H1 (cell line): ENCODE results near the gene ZNF212. TPM values are rescaled to one million over a fixed set of nuclear protein-coding genes. Genes with fewer than 3 reads are reported as not detected.

ENCODE experiments used
- CTCF ChIA-PET: fragments of 300-600 bp; sonication (Branson Sonifier 250); formaldehyde crosslinking; loops from one replicate; lab custom pipeline; 2021; ENCODE audit not compliant: partially characterized antibody; lab: Charles Lee
- POLR2A ChIA-PET: fragments of 300-600 bp; sonication (Branson Sonifier 250); formaldehyde crosslinking; loops from one replicate; lab custom pipeline; 2021; ENCODE audit warnings: inconsistent platforms; ENCODE audit not compliant: partially characterized antibody; lab: Charles Lee
- DNase-seq, 2 experiments: peaks; one replicate each; pipeline versions ENCODE4 v3.0.0 to v3.0.0-alpha.2; 2010 to 2022; ENCODE audit warnings: low spot score in 2 of 2, low read depth in 1 of 2, mixed read lengths in 1 of 2
- FAIRE-seq: peaks from 2 replicates; lab custom pipeline; 2011; peaks lifted over from hg19 to GRCh38; lab: Jason Lieb, UNC
- H2AFZ ChIP-seq: 2 replicates; pipeline ENCODE4 v1.8.1; 2012; ENCODE audit warnings: low read length, inconsistent platforms
- H2AK5ac ChIP-seq: 2 replicates; pipeline ENCODE4 v1.6.1; 2013; ENCODE audit warnings: low read depth, low read length
- H2BK120ac ChIP-seq: replicated peaks from 2 replicates; pipeline ENCODE3; 2013; ENCODE audit warnings: low read depth, low read length, inconsistent platforms
- H2BK12ac ChIP-seq: 2 replicates; pipeline ENCODE4 v1.6.1; 2013; ENCODE audit warnings: low read depth, low read length
- H2BK15ac ChIP-seq: 2 replicates; pipeline ENCODE4 v1.6.1; 2013; ENCODE audit warnings: low read length
- H2BK20ac ChIP-seq: 2 replicates; pipeline ENCODE4 v1.6.1; 2013; ENCODE audit warnings: low read length
- H2BK5ac ChIP-seq: 2 replicates; pipeline ENCODE4 v1.6.1; 2013; ENCODE audit warnings: low read depth, low read length
- H3K14ac ChIP-seq: 2 replicates; pipeline ENCODE4 v1.6.1; 2013; ENCODE audit warnings: inconsistent platforms; ENCODE audit not compliant: insufficient read length
- H3K18ac ChIP-seq: 2 replicates; pipeline ENCODE4 v1.6.1; 2013; ENCODE audit warnings: low read length; ENCODE audit errors: extremely low read depth
- H3K23ac ChIP-seq: 2 replicates; pipeline ENCODE4 v1.6.1; 2013; ENCODE audit warnings: inconsistent platforms; ENCODE audit not compliant: insufficient read length
- H3K23me2 ChIP-seq: 2 replicates; pipeline ENCODE4 v1.6.1; 2013; ENCODE audit warnings: low read depth, low read length
- H3K27ac ChIP-seq: 2 replicates; pipeline ENCODE4 v1.6.1; 2011; ENCODE audit warnings: low read depth, low read length, inconsistent platforms
- H3K27me3 ChIP-seq, 4 experiments: replicated peaks in 1 of 4; 1 replicate in 1 of 4; 2 replicates in 3 of 4; pipeline versions ENCODE4 v1.6.1 to v1.8.1; 2011 to 2013; ENCODE audit warnings: low read length in 3 of 4, mild to moderate bottlenecking in 3 of 4, inconsistent platforms in 2 of 4, mixed read lengths in 2 of 4, moderate library complexity in 1 of 4; ENCODE audit not compliant: control insufficient read depth in 3 of 4, insufficient read depth in 3 of 4; ENCODE audit errors: extremely low read depth in 1 of 4
- H3K36me3 ChIP-seq, 4 experiments: 2 replicates each; pipeline versions ENCODE4 v1.6.1 to v1.8.1; 2011 to 2013; ENCODE audit warnings: mild to moderate bottlenecking in 4 of 4, low read length in 3 of 4, moderate library complexity in 2 of 4, control low read depth in 1 of 4, inconsistent platforms in 1 of 4; ENCODE audit not compliant: insufficient read depth in 4 of 4, control insufficient read depth in 2 of 4
- H3K4ac ChIP-seq: replicated peaks from 2 replicates; pipeline ENCODE3; 2013; ENCODE audit warnings: low read length, low read depth, mixed read lengths, inconsistent platforms; ENCODE audit not compliant: insufficient read length
- H3K4me1 ChIP-seq, 4 experiments: replicated peaks in 1 of 4; 1 replicate in 1 of 4; 2 replicates in 3 of 4; pipeline versions ENCODE4 v1.6.1 to v1.8.1; 2011 to 2013; ENCODE audit warnings: low read length in 3 of 4, inconsistent platforms in 2 of 4, mixed read lengths in 1 of 4; ENCODE audit not compliant: insufficient read depth in 4 of 4, control insufficient read depth in 3 of 4
- H3K4me2 ChIP-seq, 2 experiments: 2 replicates each; pipeline versions ENCODE4 v1.6.1 to v1.8.1; 2011 to 2013; ENCODE audit warnings: low read depth in 2 of 2, low read length in 2 of 2, control low read depth in 1 of 2, inconsistent platforms in 1 of 2, mild to moderate bottlenecking in 1 of 2; ENCODE audit not compliant: insufficient read depth in 1 of 2
- H3K4me3 ChIP-seq, 4 experiments: fragments of 200-600, 300-600 bp in 1 of 4; sonication (generic), shearing (Covaris generic), sonication (Bioruptor Twin) in 1 of 4; 2 replicates each; pipeline versions ENCODE4 v1.5.1 to v1.8.1; 2011 to 2016; ENCODE audit warnings: low read length in 4 of 4, low read depth in 3 of 4, control low read depth in 2 of 4, inconsistent platforms in 2 of 4, mild to moderate bottlenecking in 2 of 4, mixed read lengths in 1 of 4, moderate library complexity in 1 of 4; ENCODE audit not compliant: insufficient read depth in 2 of 4; ENCODE audit errors: extremely low read depth in 1 of 4
- H3K56ac ChIP-seq: replicated peaks from 2 replicates; pipeline ENCODE3; 2013; ENCODE audit warnings: low read depth, mild to moderate bottlenecking, mixed read lengths, low read length, inconsistent platforms; ENCODE audit not compliant: insufficient read length
- H3K79me1 ChIP-seq: 2 replicates; pipeline ENCODE4 v1.6.1; 2013; ENCODE audit warnings: low read depth, low read length, control low read depth
- H3K79me2 ChIP-seq, 2 experiments: 2 replicates each; pipeline versions ENCODE4 v1.6.1 to v1.8.1; 2012 to 2013; ENCODE audit warnings: low read length in 2 of 2, mild to moderate bottlenecking in 2 of 2, inconsistent platforms in 1 of 2; ENCODE audit not compliant: insufficient read depth in 2 of 2, control insufficient read depth in 1 of 2
- H3K9ac ChIP-seq, 4 experiments: replicated peaks in 1 of 4; 1 replicate in 1 of 4; 2 replicates in 3 of 4; pipeline versions ENCODE4 v1.6.1 to v1.8.1; 2011 to 2013; ENCODE audit warnings: low read depth in 3 of 4, low read length in 3 of 4, control low read depth in 2 of 4, mild to moderate bottlenecking in 2 of 4, moderate library complexity in 2 of 4, inconsistent platforms in 1 of 4; ENCODE audit errors: extremely low read depth in 1 of 4
- H3K9me3 ChIP-seq, 2 experiments: 2 replicates each; pipeline versions ENCODE4 v1.6.1 to v1.8.1; 2012 to 2013; ENCODE audit warnings: mild to moderate bottlenecking in 2 of 2, moderate library complexity in 2 of 2, control low read depth in 1 of 2, inconsistent platforms in 1 of 2, low read depth in 1 of 2, low read length in 1 of 2, mixed read lengths in 1 of 2; ENCODE audit not compliant: insufficient read depth in 2 of 2
- H4K20me1 ChIP-seq, 2 experiments: replicated peaks in 1 of 2; 2 replicates each; pipeline versions ENCODE3 to v1.8.1; 2011 to 2013; ENCODE audit warnings: inconsistent platforms in 2 of 2, low read length in 2 of 2, mild to moderate bottlenecking in 1 of 2; ENCODE audit not compliant: insufficient read depth in 2 of 2, control insufficient read depth in 1 of 2
- H4K5ac ChIP-seq: 2 replicates; pipeline ENCODE4 v1.6.1; 2013; ENCODE audit warnings: low read length, low read depth, mixed read lengths, inconsistent platforms; ENCODE audit not compliant: insufficient read length
- H4K8ac ChIP-seq: 2 replicates; pipeline ENCODE4 v1.8.0; 2013; ENCODE audit warnings: mild to moderate bottlenecking, moderate library complexity, low read length, inconsistent platforms; ENCODE audit not compliant: insufficient read depth; ENCODE audit errors: extremely low read depth
- H4K91ac ChIP-seq: replicated peaks from 2 replicates; pipeline ENCODE3; 2013; ENCODE audit warnings: low read length, mixed read lengths, inconsistent platforms; ENCODE audit not compliant: insufficient read length
- BACH1 ChIP-seq: IDR thresholded peaks from 2 replicates; pipeline ENCODE4 v1.6.1; 2012; ENCODE audit warnings: low read length, improper control_type of control experiment
- BRCA1 ChIP-seq: IDR thresholded peaks from 2 replicates; pipeline ENCODE4 v1.6.1; 2012; ENCODE audit warnings: low read depth, low read length, improper control_type of control experiment
- CBX5 ChIP-seq: fragments of 300-800, 300-1000 bp; sonication (generic); IDR thresholded peaks from 2 replicates; pipeline ENCODE4 v1.7.1; 2016; ENCODE audit warnings: antibody characterized with exemption, low read length, low read depth
- CHD2 ChIP-seq: IDR thresholded peaks from 2 replicates; pipeline ENCODE4 v1.6.1; 2012; ENCODE audit warnings: low read length, improper control_type of control experiment
- JUN ChIP-seq: IDR thresholded peaks from 2 replicates; pipeline ENCODE4 v1.6.1; 2011; ENCODE audit warnings: low read depth, mild to moderate bottlenecking, improper control_type of control experiment, low read length
- JUND ChIP-seq: IDR thresholded peaks from 2 replicates; pipeline ENCODE4 v1.6.1; 2011; ENCODE audit warnings: mild to moderate bottlenecking, improper control_type of control experiment, low read length
- KDM5A ChIP-seq: fragments of 200-600 bp; IDR thresholded peaks from 2 replicates; pipeline ENCODE4 v1.7.1; 2012; ENCODE audit warnings: mild to moderate bottlenecking, low read length, inconsistent platforms, mixed read lengths
- MAFK ChIP-seq: IDR thresholded peaks from 2 replicates; pipeline ENCODE4 v1.6.1; 2012; ENCODE audit warnings: low read depth, mild to moderate bottlenecking, improper control_type of control experiment, low read length
- POLR2AphosphoS5 ChIP-seq: IDR thresholded peaks from 2 replicates; pipeline ENCODE4 v1.6.1; 2011; ENCODE audit warnings: low read depth, low read length
- RFX5 ChIP-seq: IDR thresholded peaks from 2 replicates; pipeline ENCODE4 v1.6.1; 2011; ENCODE audit warnings: low read depth, low read length, improper control_type of control experiment, borderline replicate concordance
- RNF2 ChIP-seq: fragments of 200-900, 300-1000 bp; sonication (generic); IDR thresholded peaks from 2 replicates; pipeline ENCODE4 v1.7.1; 2016; ENCODE audit warnings: borderline replicate concordance, low read depth, mild to moderate bottlenecking, antibody characterized with exemption, low read length; ENCODE audit not compliant: poor library complexity, severe bottlenecking; ENCODE audit errors: missing control alignments
- SIX5 ChIP-seq: IDR thresholded peaks from 2 replicates; pipeline ENCODE4 v1.6.1; 2011; ENCODE audit warnings: mild to moderate bottlenecking, low read depth, low read length
- ZNF274 ChIP-seq: IDR thresholded peaks from 2 replicates; pipeline ENCODE4 v1.7.0; 2012; ENCODE audit warnings: low read length, borderline replicate concordance; ENCODE audit errors: extremely low read depth
- WGBS, 2 experiments: shearing (Covaris generic) in 1 of 2; methylation state at CpG; one replicate each; pipeline versions ENCODE4 v1.1.6 to v1.1.7; 2013 to 2015; ENCODE audit warnings: low lambda C conversion rate in 2 of 2, mixed read lengths in 2 of 2, inconsistent platforms in 1 of 2, low coverage in 1 of 2, missing lambda C conversion rate in 1 of 2; ENCODE audit not compliant: insufficient replicate concordance in 2 of 2, insufficient coverage in 1 of 2, insufficient read length in 1 of 2; ENCODE audit errors: extremely low coverage in 1 of 2, missing lambda C conversion rate in 1 of 2; 5-methylcytosine and 5-hydroxymethylcytosine counted together
- polyA plus RNA-seq, 7 experiments: library from polyadenylated mRNA; depleted of rRNA in 3 of 7; stranded (reverse) in 5 of 7; unstranded in 2 of 7; fragments of >200 nt in 5 of 7; fragments of 200-250 nt in 2 of 7; gene quantifications; 1 replicate in 5 of 7; 2 replicates in 1 of 7; 4 replicates in 1 of 7; pipeline versions ENCODE4 v1.2.1 to v1.2.3, GENCODE V29; 2011 to 2013; ENCODE audit warnings: missing spikeins in 2 of 7, mixed read lengths in 2 of 7
- total RNA-seq: library from RNA; stranded (reverse); fragmentation: NEBNext Ultra II Directional; extraction: Animal tissue kit (Norgen Biotek cat#: 25700); gene quantifications from 2 replicates; pipeline ENCODE4 v1.2.1, GENCODE V29; 2021

The ZNF212 gene
- total and polyA plus RNA-seq, 2 of the 8 experiments (the other 6 are each of a cell fraction or from before 2014, with no cell fraction given), result 6.7 to 19.3 TPM

DNA sequence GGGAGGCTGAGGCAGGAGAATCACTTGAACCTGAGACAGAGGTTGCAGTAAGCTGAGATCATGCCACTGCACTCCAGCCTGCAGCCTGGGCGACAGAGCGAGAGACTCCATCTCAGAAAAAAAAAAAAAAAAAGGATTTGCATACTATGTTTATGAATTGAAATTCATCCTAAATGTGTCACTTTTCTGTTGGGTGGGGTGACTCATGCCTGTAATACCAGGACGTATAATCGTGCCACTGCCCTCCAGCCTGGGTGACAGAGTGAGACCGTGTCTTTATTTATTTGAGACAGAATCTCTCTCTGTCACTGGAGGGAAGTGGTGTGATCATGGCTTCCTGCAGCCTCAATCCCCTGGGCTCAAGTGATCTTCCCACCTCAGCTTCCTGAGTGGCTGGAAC, 5.8 kb downstream of the ZNF212 start:
- Histone ChIP-seq H3K14ac (no peak overlapping the region), H2AK5ac (no peak overlapping the region), H3K23me2 (no peaks in the 10 kb centered on the region), H2BK12ac (no peak overlapping the region), H3K18ac (no peak overlapping the region), H4K5ac (no peak overlapping the region), H4K91ac (no peak overlapping the region), H3K79me1 (peaks cover 6% of the 10 kb centered on the region; the same call in 1 of the 2 replicates), H2BK20ac (no peak overlapping the region), H2BK5ac (no peak overlapping the region), H3K4me2 (no peak overlapping the region), H3K27me3 (no peaks in the 10 kb centered on the region), H3K4me1 (peaks cover 0 to 2% (median 0%) of the 10 kb centered on the region in 4 experiments; a peak in 2 of 7 replicates), H3K27ac (no peak overlapping the region), H3K4me3 (no peak overlapping the region), H3K9me3 (no peaks in the 10 kb centered on the region), H4K20me1 (peaks cover 4 to 9% of the 10 kb centered on the region in 2 experiments), H3K9ac (no peak overlapping the region), H3K23ac (no peak overlapping the region), H3K79me2 (peaks cover 0 to 70% of the 10 kb centered on the region in 2 experiments; a peak in 3 of 4 replicates), H2BK120ac (no peak overlapping the region), H4K8ac (no peak overlapping the region; the same call in 1 of the 2 replicates), H2AFZ (no peak overlapping the region), H3K4ac (no peak overlapping the region), H3K36me3 (peaks cover 0 to 4% (median under 1%) of the 10 kb centered on the region in 4 experiments; a peak in 3 of 8 replicates), H2BK15ac (no peak overlapping the region), H3K56ac (no peak overlapping the region)
- ChIA-PET CTCF (no interaction called here), POLR2A (interaction anchor here (1.3 to 1.7 kb wide), 2 partner anchors 48 to 161 kb away, joined by 3 read pairs; no protein-coding TSS in a partner anchor)
- FAIRE-seq (no peak), DNase-seq (no peak)
- WGBS, 2 experiments, result 97% methylated on average over 5 of the region's 5 CpGs; no CpG with 5 or more reads in 1 of the 2 experiments
- no peak for TF ChIP-seq ZNF274
- no peak for TF ChIP-seq RNF2
- TF ChIP-seq MAFK, result no peak
- TF ChIP-seq JUND, result no peak
- TF ChIP-seq BRCA1, result no peak
- TF ChIP-seq KDM5A, result no peak
- TF ChIP-seq RFX5, result no peak
- TF ChIP-seq JUN, result no peak
- TF ChIP-seq POLR2AphosphoS5, result no peak
- no peak for TF ChIP-seq BACH1
- no peak for TF ChIP-seq CHD2
- no peak for TF ChIP-seq SIX5
- TF ChIP-seq CBX5, result no peak
